Ascending aorta (tissue), 2 donors: ENCODE results near the gene OR51E2. TPM values are rescaled to one million over a fixed set of nuclear protein-coding genes. Genes with fewer than 3 reads are reported as not detected.

Source experiments
- DNase-seq, 2 donors: peaks; one replicate each; pipeline ENCODE4 v3.0.0-alpha.2; 2019; ENCODE audit warnings: low spot score in 2 of 2
- H3K27ac ChIP-seq, 2 donors: fragments of 200-600 bp; sonication (generic); one replicate each; pipeline ENCODE4 v1.5.1; 2016 to 2017; ENCODE audit warnings: mild to moderate bottlenecking in 1 of 2
- H3K27me3 ChIP-seq: fragments of 200-600 bp; sonication (generic); one replicate; pipeline ENCODE4 v1.5.1; 2017
- H3K36me3 ChIP-seq, 2 donors: fragments of 200-600 bp; sonication (generic); one replicate each; pipeline ENCODE4 v1.5.1; 2016
- H3K4me1 ChIP-seq, 2 donors: fragments of 200-600 bp; sonication (generic); one replicate each; pipeline ENCODE4 v1.5.1; 2016 to 2017; ENCODE audit warnings: mild to moderate bottlenecking in 1 of 2
- H3K4me3 ChIP-seq, 2 donors: fragments of 200-600 bp; sonication (generic); one replicate each; pipeline ENCODE4 v1.5.1; 2016 to 2017; ENCODE audit warnings: mild to moderate bottlenecking in 1 of 2
- H3K9me3 ChIP-seq, 2 donors: fragments of 200-600 bp; sonication (generic); one replicate each; pipeline ENCODE4 v1.5.1; 2016
- intact Hi-C: fragments of 100-400 bp; cut with DNase I; formaldehyde crosslinking; loops from one replicate; pipeline ENCODE4 v1.15.1; 2023
- total RNA-seq: library from RNA; depleted of rRNA; stranded (reverse); fragments of >200 nt; gene quantifications from one replicate; pipeline ENCODE4 v1.1.0, GENCODE V29; 2016
- TF ChIP-seq, protein P1 (sequence below), 3 experiments: fragments of 200-600 bp in 2 of 3; fragments of 450-650 bp in 1 of 3; sonication (generic) in 2 of 3; IDR thresholded peaks; one replicate each; pipeline ENCODE4 v1.5.1; 2016 to 2019; ENCODE audit warnings: antibody characterized with exemption in 3 of 3, mild to moderate bottlenecking in 1 of 3, moderate library complexity in 1 of 3

The OR51E2 gene
- total RNA-seq, 1 donor from 2014 or later, result 2.0 TPM

- intact Hi-C loops, result no loop called here
- H3K4me3 ChIP-seq, result no peak overlapping the region
- H3K27ac ChIP-seq, result no peak overlapping the region
- no peaks in the 10 kb centered on the region for H3K36me3 ChIP-seq
- TF ChIP-seq, protein P1, sequence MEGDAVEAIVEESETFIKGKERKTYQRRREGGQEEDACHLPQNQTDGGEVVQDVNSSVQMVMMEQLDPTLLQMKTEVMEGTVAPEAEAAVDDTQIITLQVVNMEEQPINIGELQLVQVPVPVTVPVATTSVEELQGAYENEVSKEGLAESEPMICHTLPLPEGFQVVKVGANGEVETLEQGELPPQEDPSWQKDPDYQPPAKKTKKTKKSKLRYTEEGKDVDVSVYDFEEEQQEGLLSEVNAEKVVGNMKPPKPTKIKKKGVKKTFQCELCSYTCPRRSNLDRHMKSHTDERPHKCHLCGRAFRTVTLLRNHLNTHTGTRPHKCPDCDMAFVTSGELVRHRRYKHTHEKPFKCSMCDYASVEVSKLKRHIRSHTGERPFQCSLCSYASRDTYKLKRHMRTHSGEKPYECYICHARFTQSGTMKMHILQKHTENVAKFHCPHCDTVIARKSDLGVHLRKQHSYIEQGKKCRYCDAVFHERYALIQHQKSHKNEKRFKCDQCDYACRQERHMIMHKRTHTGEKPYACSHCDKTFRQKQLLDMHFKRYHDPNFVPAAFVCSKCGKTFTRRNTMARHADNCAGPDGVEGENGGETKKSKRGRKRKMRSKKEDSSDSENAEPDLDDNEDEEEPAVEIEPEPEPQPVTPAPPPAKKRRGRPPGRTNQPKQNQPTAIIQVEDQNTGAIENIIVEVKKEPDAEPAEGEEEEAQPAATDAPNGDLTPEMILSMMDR (IDR thresholded peaks at IDR 0.05), result no peak
- no peaks in the 10 kb centered on the region for H3K4me1 ChIP-seq
- DNase-seq, result no peak
- H3K9me3 ChIP-seq, result no peaks in the 10 kb centered on the region
- H3K27me3 ChIP-seq, result no peaks in the 10 kb centered on the region
Measured at GRCh38 chr11:4704790-4705334, 7.2 kb upstream of the OR51E2 start.

DNA sequence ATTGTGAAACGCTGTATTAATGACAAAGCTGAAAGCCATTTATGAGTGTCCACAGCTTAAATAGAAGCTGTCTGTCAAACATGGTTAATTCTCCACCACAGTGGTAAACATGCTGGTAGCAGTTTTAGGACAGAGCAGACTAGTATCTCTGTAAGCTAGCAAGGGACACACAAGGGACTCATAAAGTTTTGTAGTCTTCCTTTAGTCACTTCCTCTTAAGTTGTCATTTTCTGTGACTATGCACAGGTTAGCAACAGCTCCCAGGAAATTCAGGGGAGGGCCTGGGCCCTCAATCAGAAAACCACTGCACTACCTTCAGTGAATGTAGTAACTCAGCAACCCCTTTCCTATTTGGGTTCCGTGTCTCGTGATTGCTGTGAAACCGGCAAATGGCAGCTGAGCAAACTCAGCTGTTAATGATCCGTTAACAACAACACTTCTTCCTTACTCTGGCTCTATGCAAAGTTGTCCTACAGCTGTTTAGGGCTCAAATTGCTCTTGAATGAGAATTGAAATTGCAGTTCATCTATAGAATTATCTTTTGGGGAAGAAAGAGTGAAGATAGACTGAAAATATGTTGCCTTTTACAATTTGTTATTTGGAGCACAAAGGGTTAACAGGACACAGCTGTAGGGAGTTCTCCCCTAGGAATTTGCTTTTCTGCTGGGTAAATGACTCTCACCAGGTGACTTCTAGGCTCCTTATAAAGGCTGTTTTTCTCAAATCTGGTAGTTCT lies 6.6 kb upstream of the OR51E2 start, which contains the start of gene MMP26:
Gene MMP26 (plus strand): TSS at position 731 of the 736 bp plus-strand sequence.
- DNase-seq, result no peak
- no peaks in the 10 kb centered on the region for H3K4me1 ChIP-seq
- no peaks in the 10 kb centered on the region for H3K9me3 ChIP-seq
- no peak within 1 kb of the TSS for H3K27ac ChIP-seq
- TF ChIP-seq, protein P1 (IDR thresholded peaks at IDR 0.05), result no peak
- intact Hi-C loops, result no loop called here
- no peaks in the 10 kb centered on the region for H3K36me3 ChIP-seq
- H3K4me3 ChIP-seq, result no peak within 1 kb of the TSS
- H3K27me3 ChIP-seq, result no peaks in the 10 kb centered on the region

- TF ChIP-seq, protein P1 (IDR thresholded peaks at IDR 0.05), result no peak
- no peaks in the 10 kb centered on the region for H3K4me1 ChIP-seq
- no peak overlapping the region for H3K4me3 ChIP-seq
- H3K27me3 ChIP-seq, result no peaks in the 10 kb centered on the region
- no peak for DNase-seq
- H3K36me3 ChIP-seq, result no peaks in the 10 kb centered on the region
- no peaks in the 10 kb centered on the region for H3K9me3 ChIP-seq
- H3K27ac ChIP-seq, result no peak overlapping the region
- intact Hi-C loops, result no loop called here
Measured at GRCh38 chr11:4700436-4700820, 2.8 kb upstream of the OR51E2 start.

DNA sequence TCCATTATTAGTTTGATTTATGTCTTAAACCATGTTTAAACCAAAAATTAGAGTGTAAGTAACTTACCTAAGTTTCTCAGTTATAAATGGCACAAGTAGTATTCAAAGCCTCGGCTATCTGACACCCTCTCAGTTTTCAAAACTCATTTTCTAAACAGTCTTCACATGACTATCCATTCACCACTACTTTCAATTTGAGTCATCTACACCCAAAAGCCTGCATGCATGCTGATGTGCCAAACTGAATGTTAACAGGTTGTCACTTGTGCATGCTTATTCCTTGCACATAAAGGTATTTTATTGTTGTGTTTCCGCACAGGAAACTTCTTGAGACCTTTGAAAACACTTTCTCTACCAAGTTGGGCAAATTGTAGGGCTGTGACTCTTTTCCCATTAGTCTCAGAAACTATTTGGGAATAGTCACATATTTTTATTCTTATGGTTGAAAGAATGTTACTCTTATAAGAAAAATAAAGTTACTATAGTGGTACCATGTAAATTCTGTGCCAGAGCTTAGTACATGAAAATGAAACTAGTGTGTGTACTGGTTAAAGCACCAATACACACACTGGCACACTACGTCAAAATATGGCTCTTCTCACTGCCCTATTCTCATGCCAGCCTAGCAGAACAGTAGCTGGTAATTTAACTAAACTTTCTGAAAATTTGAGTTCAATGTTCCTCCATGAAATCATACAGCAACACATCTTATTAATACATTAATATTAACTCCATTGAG lies 2.2 kb upstream of the OR51E2 start:
- no peaks in the 10 kb centered on the region for H3K9me3 ChIP-seq
- intact Hi-C loops, result no loop called here
- H3K27me3 ChIP-seq, result no peaks in the 10 kb centered on the region
- no peaks in the 10 kb centered on the region for H3K36me3 ChIP-seq
- TF ChIP-seq, protein P1 (IDR thresholded peaks at IDR 0.05), result no peak
- no peak overlapping the region for H3K27ac ChIP-seq
- no peak for DNase-seq
- H3K4me3 ChIP-seq, result no peak overlapping the region
- no peaks in the 10 kb centered on the region for H3K4me1 ChIP-seq

GRCh38 chr11:4695442-4695841 lies 2.2 kb downstream of the OR51E2 start:
- Histone ChIP-seq H3K4me3 (no peak overlapping the region), H3K36me3 (no peaks in the 10 kb centered on the region), H3K4me1 (no peaks in the 10 kb centered on the region), H3K27ac (no peak overlapping the region), H3K9me3 (no peaks in the 10 kb centered on the region), H3K27me3 (no peaks in the 10 kb centered on the region)
- no peak for DNase-seq
- TF ChIP-seq, protein P1 (IDR thresholded peaks at IDR 0.05), result no peak
- intact Hi-C loops, result no loop called here
